ENCODE measurements around the gene ABI3BP.
A peak's percentile ranks its signal among the peaks of the same experiment; 100 is the strongest.

Gene ABI3BP

GRCh38 chr3:100879195-100879810 is 113.9 kb downstream of the ABI3BP start:
- peak overlapping the region in 2 of 3 experiments; percentile 2 to 75 for H3K27ac Mint-ChIP-seq
- H3K4me3 Mint-ChIP-seq: no peak overlapping the region
- peaks cover 40% of the 10 kb centered on the region for H3K4me1 Mint-ChIP-seq
- no peaks in the 10 kb centered on the region for H3K9me3 Mint-ChIP-seq
- no peaks in the 10 kb centered on the region for H3K27me3 Mint-ChIP-seq (ENCODE audit: low read depth)
- no peaks in the 10 kb centered on the region for H3K36me3 Mint-ChIP-seq (ENCODE audit: low read depth)
- TF ChIP-seq CTCF (IDR thresholded peaks at IDR 0.05; ENCODE audit: unreplicated experiment in 3 of 3): no peak

GRCh38 chr3:100877286-100877685 is 115.9 kb downstream of the ABI3BP start:
- Mint-ChIP-seq H3K4me1 (peaks cover 34% of the 10 kb centered on the region), H3K4me3 (no peak overlapping the region), H3K36me3 (ENCODE audit: low read depth) (no peaks in the 10 kb centered on the region), H3K9me3 (no peaks in the 10 kb centered on the region), H3K27me3 (ENCODE audit: low read depth) (no peaks in the 10 kb centered on the region), H3K27ac (no peak overlapping the region)
- no peak for TF ChIP-seq CTCF (IDR thresholded peaks at IDR 0.05; ENCODE audit: unreplicated experiment in 3 of 3)

GRCh38 chr3:100875239-100875638 is 118.0 kb downstream of the ABI3BP start:
- H3K36me3 Mint-ChIP-seq (ENCODE audit: low read depth): no peaks in the 10 kb centered on the region
- no peaks in the 10 kb centered on the region for H3K9me3 Mint-ChIP-seq
- no peaks in the 10 kb centered on the region for H3K27me3 Mint-ChIP-seq (ENCODE audit: low read depth)
- peaks cover 31% of the 10 kb centered on the region for H3K4me1 Mint-ChIP-seq
- no peak overlapping the region for H3K4me3 Mint-ChIP-seq
- no peak for TF ChIP-seq CTCF (IDR thresholded peaks at IDR 0.05; ENCODE audit: unreplicated experiment in 3 of 3)
- peak overlapping the region in 2 of 3 experiments; percentile 34 to 56 for H3K27ac Mint-ChIP-seq

GRCh38 chr3:100873611-100874010 is 119.6 kb downstream of the ABI3BP start:
- no peaks in the 10 kb centered on the region for H3K9me3 Mint-ChIP-seq
- H3K4me1 Mint-ChIP-seq: peaks cover 23% of the 10 kb centered on the region
- no peak overlapping the region for H3K4me3 Mint-ChIP-seq
- H3K27me3 Mint-ChIP-seq (ENCODE audit: low read depth): no peaks in the 10 kb centered on the region
- H3K36me3 Mint-ChIP-seq (ENCODE audit: low read depth): no peaks in the 10 kb centered on the region
- no peak for TF ChIP-seq CTCF (IDR thresholded peaks at IDR 0.05; ENCODE audit: unreplicated experiment in 3 of 3)
- H3K27ac Mint-ChIP-seq: no peak overlapping the region

- no peaks in the 10 kb centered on the region for H3K36me3 Mint-ChIP-seq (ENCODE audit: low read depth)
- peaks cover 18% of the 10 kb centered on the region for H3K4me1 Mint-ChIP-seq
- TF ChIP-seq CTCF (IDR thresholded peaks at IDR 0.05; ENCODE audit: unreplicated experiment in 3 of 3): no peak
- no peaks in the 10 kb centered on the region for H3K9me3 Mint-ChIP-seq
- no peak overlapping the region for H3K27ac Mint-ChIP-seq
- H3K4me3 Mint-ChIP-seq: no peak overlapping the region
- no peaks in the 10 kb centered on the region for H3K27me3 Mint-ChIP-seq (ENCODE audit: low read depth)
Observed at GRCh38 chr3:100871306-100871705, 121.9 kb downstream of the ABI3BP start.

- Mint-ChIP-seq H3K27me3 (ENCODE audit: low read depth) (no peaks in the 10 kb centered on the region), H3K36me3 (ENCODE audit: low read depth) (no peaks in the 10 kb centered on the region), H3K9me3 (no peaks in the 10 kb centered on the region), H3K27ac (peak overlapping the region in 2 of 3 experiments; percentile 27 to 63), H3K4me1 (peaks cover 11% of the 10 kb centered on the region), H3K4me3 (no peak overlapping the region)
- TF ChIP-seq CTCF (IDR thresholded peaks at IDR 0.05; ENCODE audit: unreplicated experiment in 3 of 3): no peak
Observed at GRCh38 chr3:100869787-100870186, 123.4 kb downstream of the ABI3BP start.
